ENCODE data around the gene ALDH3A1. TPM values are rescaled to one million over a fixed set of nuclear protein-coding genes. Genes with fewer than 3 reads are reported as not detected.
"Not testable (repeated sequence)": the region's sequence is repeated elsewhere in the genome, so short reads cannot be mapped to it uniquely, and the experiment has no call there.

The ALDH3A1 gene
- total RNA-seq, 2 experiments from 2014 or later = 0.14 TPM; not detected in 1

DNA sequence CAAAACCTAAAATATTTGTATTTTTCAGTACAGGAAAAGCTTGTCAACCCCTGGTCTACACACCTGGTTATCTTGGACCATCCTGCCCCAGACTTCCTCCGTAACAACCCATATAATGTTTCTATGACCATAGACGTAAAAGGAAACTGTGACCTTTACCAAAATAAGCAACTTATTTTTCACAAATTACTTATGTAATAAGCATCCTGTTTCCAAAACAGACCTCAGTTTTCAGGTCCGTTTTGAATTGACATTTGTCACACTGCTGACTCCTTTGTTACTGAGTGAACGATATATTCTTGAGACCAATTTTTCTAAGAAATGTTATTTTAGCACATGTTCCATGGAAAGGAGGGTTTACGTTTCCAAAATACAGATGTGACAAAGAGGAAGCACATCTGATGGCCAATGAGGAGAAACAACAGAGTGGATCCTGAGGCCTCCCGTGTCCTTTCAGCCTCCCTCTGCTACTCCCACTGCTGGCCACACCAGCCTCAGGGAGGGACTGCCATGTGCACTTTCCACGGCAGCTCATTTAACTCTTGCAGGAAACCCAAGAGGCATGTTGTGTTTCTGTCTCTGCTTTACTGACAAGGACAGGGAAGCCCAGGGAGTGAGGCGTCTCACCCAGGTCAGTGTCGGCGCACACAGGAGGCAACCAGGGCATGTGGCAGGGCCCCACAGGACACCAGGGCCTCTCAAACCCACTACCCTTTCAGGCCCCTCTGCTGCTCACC, 20.1 kb upstream of the ALDH3A1 start:
- no peak for ATAC-seq

DNA sequence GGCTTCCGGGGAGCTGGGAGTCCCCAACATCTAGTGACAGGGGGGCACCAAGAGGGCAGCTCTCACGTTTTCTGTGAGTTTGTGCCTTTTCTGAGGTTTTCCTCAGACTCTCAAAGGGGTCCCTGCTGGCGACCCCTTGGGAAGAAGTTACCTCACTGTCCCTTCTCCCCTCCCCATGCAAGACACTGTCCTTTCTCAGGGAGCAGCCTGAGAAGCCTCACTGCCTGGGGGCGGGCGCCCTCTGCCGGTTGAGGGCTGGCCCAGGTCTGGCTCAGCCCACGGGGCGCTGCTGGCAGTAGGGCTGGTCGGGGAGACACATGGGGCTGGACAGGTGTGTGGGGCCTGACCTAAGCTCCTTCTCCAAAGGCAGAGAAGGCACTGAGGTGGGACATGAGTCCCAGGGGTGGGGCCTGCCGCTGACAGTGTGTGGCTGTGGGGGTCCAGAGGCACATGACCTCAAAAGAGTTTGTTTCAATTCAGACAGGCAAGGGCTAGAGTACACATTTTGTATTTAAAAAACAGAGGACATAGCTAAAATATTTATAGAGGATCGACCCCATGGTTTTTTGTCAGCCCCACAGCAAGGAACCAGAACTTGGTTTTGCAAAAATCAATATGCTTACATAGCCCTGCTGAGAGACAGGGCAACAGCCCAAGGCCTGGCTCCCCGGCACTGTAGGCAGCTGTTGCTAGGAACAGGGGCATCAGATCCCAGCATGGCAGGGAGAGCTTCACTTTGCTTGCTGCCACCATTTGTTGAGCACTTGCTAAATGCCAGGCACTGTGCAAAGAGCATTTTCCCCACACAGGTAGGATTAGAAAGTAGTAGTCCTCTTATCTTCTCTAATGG, 18.5 kb upstream of the ALDH3A1 start:
- DNase-seq (peak; percentile 79), ATAC-seq (peak; percentile 86)
- Mint-ChIP-seq H3K4me1 (peaks cover 14% of the 10 kb centered on the region), H3K27me3 (peaks cover 5% of the 10 kb centered on the region), H3K4me3 (no peak overlapping the region), H3K27ac (no peak overlapping the region), H3K36me3 (no peaks in the 10 kb centered on the region), H3K9me3 (ENCODE audit: low read depth) (no peaks in the 10 kb centered on the region)
- CTCF ChIA-PET = interaction anchor here (0.6 to 3.2 kb wide), 27 partner anchors 9 to 404 kb away, joined by 3 to 17 read pairs (median 4); partner anchors contain the start of genes ALDH3A2, B9D1 and MAPK7

More for the DNA sequence above, 20.1 kb upstream of the ALDH3A1 start:
- CTCF ChIA-PET = interaction anchor here (1.0 to 3.2 kb wide), 5 partner anchors 7 to 35 kb away, joined by 3 to 14 read pairs (median 4); no protein-coding TSS in a partner anchor
- H3K4me3 Mint-ChIP-seq = no peak overlapping the region
- no peak overlapping the region for H3K27ac Mint-ChIP-seq
- peaks cover 21% of the 10 kb centered on the region for H3K4me1 Mint-ChIP-seq
- H3K36me3 Mint-ChIP-seq = no peaks in the 10 kb centered on the region
- H3K9me3 Mint-ChIP-seq (ENCODE audit: low read depth) = no peaks in the 10 kb centered on the region
- DNase-seq = no peak
- H3K27me3 Mint-ChIP-seq = peaks cover 4% of the 10 kb centered on the region

DNA sequence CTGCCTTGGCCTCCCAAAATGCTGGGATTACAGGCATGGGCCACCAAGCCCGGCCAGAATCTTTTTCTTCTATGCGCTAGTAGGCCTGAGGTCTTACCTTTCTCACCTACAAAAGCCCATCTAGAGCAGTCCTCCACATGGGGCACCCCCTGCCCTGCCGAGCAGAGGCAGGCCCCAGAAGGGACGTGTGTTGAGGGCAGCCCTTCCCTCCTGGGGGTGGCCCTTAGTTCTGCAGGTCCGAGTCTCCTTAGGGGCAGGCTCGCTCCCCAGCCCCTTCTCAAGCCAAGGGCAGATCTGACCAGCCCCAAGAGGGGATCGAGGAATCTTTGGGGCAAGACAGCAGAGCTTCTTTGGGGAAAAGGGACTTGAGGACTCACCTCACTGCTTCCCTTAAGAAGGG, 17.9 kb upstream of the ALDH3A1 start:
- DNase-seq (no peak), ATAC-seq (no peak)
- no peak overlapping the region for H3K27ac Mint-ChIP-seq
- H3K4me1 Mint-ChIP-seq = peaks cover 10% of the 10 kb centered on the region
- H3K27me3 Mint-ChIP-seq = peaks cover 9% of the 10 kb centered on the region
- no peaks in the 10 kb centered on the region for H3K9me3 Mint-ChIP-seq (ENCODE audit: low read depth)
- CTCF ChIA-PET = interaction anchor here (0.7 to 3.2 kb wide), 23 partner anchors 9 to 403 kb away, joined by 3 to 17 read pairs (median 4); partner anchors contain the start of genes ALDH3A2, B9D1 and MAPK7
- no peak overlapping the region for H3K4me3 Mint-ChIP-seq
- H3K36me3 Mint-ChIP-seq = no peaks in the 10 kb centered on the region

DNA sequence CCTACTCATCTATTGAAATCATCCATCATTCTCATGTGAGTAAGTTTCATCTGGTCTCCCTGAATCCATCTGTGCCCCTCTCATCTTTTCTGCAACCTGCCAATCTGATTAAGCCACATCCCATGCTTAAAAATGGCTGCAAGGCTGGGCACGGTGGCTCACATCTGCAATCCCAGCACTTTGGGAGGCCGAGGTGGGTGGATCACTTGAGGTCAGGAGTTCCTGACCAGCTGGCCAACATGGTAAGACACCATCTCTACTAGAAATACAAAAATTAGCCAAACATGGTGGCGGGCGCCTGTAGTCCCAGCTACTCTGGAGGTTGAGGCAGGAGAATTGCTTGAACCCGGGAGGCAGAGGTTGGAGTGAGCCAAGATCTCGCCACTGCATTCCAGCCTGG, 15.9 kb upstream of the ALDH3A1 start:
- not testable (repeated sequence) for DNase-seq; H3K4me1 Mint-ChIP-seq; ATAC-seq; H3K9me3 Mint-ChIP-seq (ENCODE audit: low read depth); H3K36me3 Mint-ChIP-seq; H3K4me3 Mint-ChIP-seq; H3K27ac Mint-ChIP-seq
- CTCF ChIA-PET = interaction anchor here (0.8 to 3.3 kb wide), 11 partner anchors 10 to 401 kb away, joined by 3 to 25 read pairs (median 3); partner anchors contain the start of genes ALDH3A2 and B9D1
- H3K27me3 Mint-ChIP-seq = peaks cover 13% of the 10 kb centered on the region

DNA sequence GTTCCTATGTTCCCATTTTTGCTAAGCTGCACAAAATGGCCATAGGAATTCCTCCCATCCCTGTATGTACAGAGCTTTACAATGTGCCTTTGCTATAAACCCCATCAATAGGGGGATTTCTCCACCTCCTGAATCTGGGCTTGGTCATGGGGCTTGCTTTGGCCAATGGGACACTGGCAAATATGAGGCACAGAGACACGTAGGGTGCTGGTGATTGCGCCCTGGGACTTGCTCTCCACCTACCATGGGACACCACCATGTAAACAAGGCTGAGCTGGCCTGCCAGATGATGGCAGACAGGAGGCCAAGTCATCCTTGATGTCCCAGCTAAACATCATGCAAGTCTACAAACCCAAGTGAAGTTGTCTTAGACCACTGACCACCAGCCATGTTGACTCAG, 15.3 kb upstream of the ALDH3A1 start:
- ATAC-seq (no peak), DNase-seq (no peak)
- Mint-ChIP-seq H3K27ac (no peak overlapping the region), H3K9me3 (ENCODE audit: low read depth) (no peaks in the 10 kb centered on the region), H3K27me3 (peaks cover 13% of the 10 kb centered on the region), H3K4me1 (peaks cover 9% of the 10 kb centered on the region), H3K4me3 (no peak overlapping the region), H3K36me3 (no peaks in the 10 kb centered on the region)
- CTCF ChIA-PET = interaction anchor here (1.2 to 3.4 kb wide), 15 partner anchors 9 to 401 kb away, joined by 3 to 25 read pairs (median 7); partner anchors contain the start of genes ALDH3A2, B9D1 and MAPK7

- CTCF ChIA-PET = interaction anchor here (0.5 to 3.4 kb wide), 25 partner anchors 9 to 400 kb away, joined by 3 to 25 read pairs (median 5); partner anchors contain the start of genes ALDH3A2, B9D1 and MAPK7
- no peaks in the 10 kb centered on the region for H3K36me3 Mint-ChIP-seq
- ATAC-seq (peak; percentile 65), DNase-seq (peak; percentile 74)
- no peaks in the 10 kb centered on the region for H3K9me3 Mint-ChIP-seq (ENCODE audit: low read depth)
- H3K27me3 Mint-ChIP-seq = peaks cover 13% of the 10 kb centered on the region
- H3K27ac Mint-ChIP-seq = no peak overlapping the region
- peaks cover 6% of the 10 kb centered on the region for H3K4me1 Mint-ChIP-seq
- H3K4me3 Mint-ChIP-seq = no peak overlapping the region
Observed at GRCh38 chr17:19762515-19762961, 14.4 kb upstream of the ALDH3A1 start.

- ATAC-seq (no peak), DNase-seq (no peak)
- Mint-ChIP-seq H3K4me3 (no peak overlapping the region), H3K27ac (no peak overlapping the region), H3K36me3 (no peaks in the 10 kb centered on the region), H3K9me3 (ENCODE audit: low read depth) (no peaks in the 10 kb centered on the region), H3K4me1 (no peaks in the 10 kb centered on the region), H3K27me3 (peaks cover 18% of the 10 kb centered on the region)
- CTCF ChIA-PET = interaction anchor here (0.8 to 3.4 kb wide), 5 partner anchors 8 to 398 kb away, joined by 3 to 19 read pairs (median 6); partner anchors contain the start of gene B9D1
Observed at GRCh38 chr17:19760746-19761145, 12.6 kb upstream of the ALDH3A1 start.

DNA sequence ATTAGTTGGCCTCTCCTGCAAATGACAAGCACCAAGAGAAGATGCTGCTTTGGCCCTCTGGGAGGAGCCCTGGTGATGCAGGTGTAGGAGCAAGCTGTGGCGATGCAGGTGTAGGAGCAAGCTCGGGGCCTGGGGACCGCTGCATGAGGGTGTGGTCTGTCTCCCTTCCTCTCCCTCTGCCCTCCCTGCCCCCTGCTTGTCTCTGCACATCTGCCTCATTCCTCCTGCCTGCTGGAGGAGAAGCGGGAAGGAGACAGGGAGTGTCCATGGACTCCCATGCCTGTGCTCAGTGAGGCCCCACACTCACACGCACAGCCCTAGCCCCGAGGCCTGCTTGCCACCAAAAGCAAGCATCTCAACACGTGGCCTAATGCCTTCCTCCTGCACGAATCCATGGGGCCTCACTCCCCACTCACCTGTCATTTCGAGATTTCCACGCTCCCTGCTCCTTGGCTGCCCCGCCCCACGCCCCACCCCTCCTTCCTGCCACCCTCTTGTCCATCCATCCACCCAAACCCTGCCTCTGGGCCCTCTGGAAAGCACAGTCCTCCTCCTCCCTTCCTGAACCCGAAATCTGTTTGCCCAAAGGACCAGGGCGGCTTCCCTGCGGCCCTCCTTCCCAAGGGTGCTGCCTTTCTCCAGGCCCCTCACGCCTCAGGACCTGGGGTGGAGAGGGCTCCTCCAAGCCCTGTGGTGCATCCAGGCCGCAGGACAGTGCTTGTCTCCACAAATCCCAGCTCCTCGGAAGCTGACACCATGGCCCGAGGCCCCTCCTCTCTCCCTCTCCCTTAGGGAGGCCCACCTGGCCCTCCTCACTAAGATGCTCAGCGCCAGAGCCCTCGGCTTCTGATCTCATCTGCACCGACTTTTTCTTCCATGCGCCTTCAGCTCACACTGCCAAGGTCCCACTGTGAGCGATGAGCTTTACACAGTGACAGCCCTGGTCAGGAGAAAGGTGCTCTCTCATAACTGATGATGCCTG, 11.8 kb upstream of the ALDH3A1 start:
- DNase-seq (no peak), ATAC-seq (no peak)
- Mint-ChIP-seq H3K27me3 (peaks cover 26% of the 10 kb centered on the region), H3K4me3 (no peak overlapping the region), H3K9me3 (ENCODE audit: low read depth) (no peaks in the 10 kb centered on the region), H3K4me1 (no peaks in the 10 kb centered on the region), H3K36me3 (no peaks in the 10 kb centered on the region), H3K27ac (no peak overlapping the region)
- CTCF ChIA-PET = interaction anchor here (0.8 to 2.7 kb wide), 4 partner anchors 8 to 397 kb away, joined by 3 to 8 read pairs (median 4); partner anchors contain the start of gene B9D1

DNA sequence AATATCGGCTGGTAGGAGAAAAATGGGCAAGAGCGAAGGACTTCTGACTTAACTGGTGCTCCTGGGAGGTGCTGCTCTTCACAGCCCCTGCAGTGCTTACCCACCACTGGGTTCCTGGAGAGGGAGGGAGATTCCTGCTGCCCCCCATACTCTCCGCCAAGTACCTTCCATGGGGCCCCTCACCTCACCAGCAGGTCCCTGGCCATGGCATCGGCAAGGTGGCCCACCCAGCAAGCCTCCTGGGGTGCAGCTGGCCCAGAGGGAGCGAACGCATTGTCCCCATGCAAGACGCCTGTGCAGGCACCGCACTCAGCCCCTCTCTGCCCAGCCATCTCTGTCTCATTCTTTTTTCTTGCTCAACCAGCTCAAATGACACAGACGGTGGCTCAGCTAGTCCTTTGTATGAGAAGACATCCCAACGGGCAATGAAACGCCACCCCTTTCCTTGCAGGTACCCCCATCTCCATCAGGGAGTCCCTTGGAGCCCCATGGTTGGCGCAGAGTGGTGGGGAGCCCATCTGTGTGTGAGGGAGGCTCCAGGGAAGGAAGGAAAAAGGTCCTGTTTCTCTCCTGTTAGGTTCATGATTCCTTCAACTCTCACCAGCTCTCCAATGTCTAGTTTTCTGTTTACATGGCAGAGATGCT, 9.6 kb upstream of the ALDH3A1 start:
- no peak for ATAC-seq
- no peaks in the 10 kb centered on the region for H3K9me3 Mint-ChIP-seq (ENCODE audit: low read depth)
- CTCF ChIA-PET = interaction anchor here (2.3 kb wide), 1 partner anchor 9 kb away, joined by 7 read pairs; no protein-coding TSS in a partner anchor
- H3K4me3 Mint-ChIP-seq = no peak overlapping the region
- peaks cover 27% of the 10 kb centered on the region for H3K27me3 Mint-ChIP-seq
- H3K36me3 Mint-ChIP-seq = no peaks in the 10 kb centered on the region
- no peak for DNase-seq
- no peak overlapping the region for H3K27ac Mint-ChIP-seq
- no peaks in the 10 kb centered on the region for H3K4me1 Mint-ChIP-seq

DNA sequence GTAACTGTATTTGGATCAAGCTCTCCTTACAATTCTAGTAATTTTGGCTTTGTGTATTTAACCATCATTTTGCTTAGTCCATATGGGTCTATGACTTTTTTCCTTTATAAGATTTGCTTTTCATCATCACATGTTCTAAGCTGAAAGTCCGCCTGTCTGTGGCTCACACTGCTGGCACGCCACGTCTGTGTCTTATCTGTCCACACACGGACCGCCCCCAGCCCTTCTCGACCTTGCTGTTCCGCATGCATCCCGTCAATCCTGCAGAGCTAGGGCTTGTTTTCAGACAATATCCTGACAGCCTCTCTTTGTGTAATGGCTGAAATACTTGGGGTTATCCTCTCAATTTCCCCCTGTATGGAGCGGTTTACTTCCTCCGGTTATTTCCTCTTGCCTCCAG, 8.4 kb upstream of the ALDH3A1 start:
- CTCF ChIA-PET = interaction anchor here (2.3 kb wide), 1 partner anchor 10 kb away, joined by 7 read pairs; no protein-coding TSS in a partner anchor
- Mint-ChIP-seq H3K4me1 (no peaks in the 10 kb centered on the region), H3K27me3 (peaks cover 30% of the 10 kb centered on the region), H3K27ac (no peak overlapping the region), H3K36me3 (no peaks in the 10 kb centered on the region), H3K4me3 (no peak overlapping the region), H3K9me3 (ENCODE audit: low read depth) (no peaks in the 10 kb centered on the region)
- ATAC-seq = no peak
- DNase-seq = no peak

- Mint-ChIP-seq H3K36me3 (no peaks in the 10 kb centered on the region), H3K9me3 (ENCODE audit: low read depth) (no peaks in the 10 kb centered on the region), H3K4me1 (no peaks in the 10 kb centered on the region), H3K4me3 (no peak overlapping the region), H3K27ac (no peak overlapping the region), H3K27me3 (peaks cover 30% of the 10 kb centered on the region)
- ATAC-seq (no peak), DNase-seq (no peak)
- CTCF ChIA-PET = interaction anchor here (2.3 kb wide), 1 partner anchor 11 kb away, joined by 7 read pairs; no protein-coding TSS in a partner anchor
Observed at GRCh38 chr17:19755821-19756510, 7.9 kb upstream of the ALDH3A1 start.
